ENCODE measurements around the gene AGRN. TPM values are rescaled to one million over a fixed set of nuclear protein-coding genes. Genes with fewer than 3 reads are reported as not detected.
A peak's percentile ranks its signal among the peaks of the same experiment; 100 is the strongest.
"Not testable (repeated sequence)": the region's sequence is repeated elsewhere in the genome, so short reads cannot be mapped to it uniquely, and the experiment has no call there.

The AGRN gene
- total and polyA plus RNA-seq, 7 donors: 2.8 to 54.4 (median 6.4) TPM

- H3K36me3 ChIP-seq: no peaks in the 10 kb centered on the region
- no peak for TF ChIP-seq CTCF (IDR thresholded peaks at IDR 0.05)
- no peak for TF ChIP-seq EP300 (IDR thresholded peaks at IDR 0.05)
- no peak for TF ChIP-seq POLR2AphosphoS5 (IDR thresholded peaks at IDR 0.05)
- no peak for TF ChIP-seq POLR2A (IDR thresholded peaks at IDR 0.05)
- H3K27ac ChIP-seq: no peak overlapping the region
- H3K4me3 ChIP-seq: no peak overlapping the region
- H3K27me3 ChIP-seq: no peaks in the 10 kb centered on the region
- 81 to 82% methylated on average over 14 of the region's 14 CpGs for WGBS, 2 donors
- intact Hi-C loops (cut with DNase I): no loop called here
- no peaks in the 10 kb centered on the region for H3K9me3 ChIP-seq
- no peak for DNase-seq
- H3K4me1 ChIP-seq: peaks cover 0 to 23% (median 19%) of the 10 kb centered on the region in 4 donors
These were observed 8.4 kb upstream of the AGRN start for GRCh38 chr1:1011396-1011949.

GRCh38 chr1:1012736-1013104, 7.2 kb upstream of the AGRN start:
- H3K27me3 ChIP-seq; H3K9me3 ChIP-seq; DNase-seq; intact Hi-C loops (cut with DNase I); H3K36me3 ChIP-seq: not testable (repeated sequence)
- 46 to 67% methylated on average over 13 of the region's 13 CpGs for WGBS, 2 donors
- Histone ChIP-seq H3K27ac (peak overlapping the region; percentile 87 to 95 (median 92)), H3K4me3 (peak overlapping the region; percentile 54 to 70 (median 60)), H3K4me1 (peaks cover 0 to 23% (median 19%) of the 10 kb centered on the region in 4 donors)

- Histone ChIP-seq H3K36me3 (no peaks in the 10 kb centered on the region), H3K4me1 (peaks cover 0 to 23% (median 19%) of the 10 kb centered on the region in 4 donors), H3K9me3 (no peaks in the 10 kb centered on the region), H3K4me3 (peak within 1 kb of the TSS; percentile 54 to 70 (median 60)), H3K27ac (peak within 1 kb of the TSS; percentile 87 to 95 (median 92)), H3K27me3 (no peaks in the 10 kb centered on the region)
- WGBS, 2 donors: 2 to 6% methylated on average over 30 of the region's 30 CpGs
- intact Hi-C loops (cut with DNase I): no loop called here
- TF ChIP-seq POLR2AphosphoS5 (IDR thresholded peaks at IDR 0.05): peak; percentile 85 to 99 (median 90)
- no peak for TF ChIP-seq CTCF (IDR thresholded peaks at IDR 0.05)
- TF ChIP-seq EP300 (IDR thresholded peaks at IDR 0.05): peak in 1 of 4 donors; percentile 56
- peak; percentile 51 to 66 for TF ChIP-seq POLR2A (IDR thresholded peaks at IDR 0.05)
- DNase-seq: peak; percentile 96
These were observed 6.6 kb upstream of the AGRN start, which contains the start of gene ISG15 for GRCh38 chr1:1013105-1013921. Gene ISG15, plus strand, starts transcription at chr1:1013497. Its CDS starts 77 bp downstream, at chr1:1013574.

GRCh38 chr1:1013922-1014648, 5.8 kb upstream of the AGRN start:
- peak overlapping the region; percentile 54 to 70 (median 60) for H3K4me3 ChIP-seq
- peak overlapping the region; percentile 87 to 95 (median 92) for H3K27ac ChIP-seq
- DNase-seq: peak; percentile 77

More at GRCh38 chr1:1013922-1014648, 5.8 kb upstream of the AGRN start:
- H3K9me3 ChIP-seq: no peaks in the 10 kb centered on the region
- no peaks in the 10 kb centered on the region for H3K27me3 ChIP-seq
- H3K36me3 ChIP-seq: no peaks in the 10 kb centered on the region
- WGBS, 2 donors: 68 to 73% methylated on average over 41 of the region's 41 CpGs
- intact Hi-C loops (cut with DNase I): no loop called here
- peaks cover 0 to 26% (median 22%) of the 10 kb centered on the region in 4 donors for H3K4me1 ChIP-seq
- TF ChIP-seq POLR2A (IDR thresholded peaks at IDR 0.05) (no peak), EP300 (IDR thresholded peaks at IDR 0.05) (no peak), CTCF (IDR thresholded peaks at IDR 0.05) (no peak), POLR2AphosphoS5 (IDR thresholded peaks at IDR 0.05) (no peak)
